GM12878 (cell line): ENCODE data around the gene APPBP2. TPM values are rescaled to one million over a fixed set of nuclear protein-coding genes. Genes with fewer than 3 reads are reported as not detected.

Source experiments
- ATAC-seq: fragments of 200-7000 bp; cut with Tn5 transposase; 3 replicates; pipeline ENCODE4 v1.9.1; 2020; ENCODE audit warnings: mild to moderate bottlenecking, moderate library complexity
- BruUV-seq: library from RNA; stranded (reverse); fragments of 400-500 nt; replicated peaks from 2 replicates; lab custom pipeline; 2021; lab: Mats Ljungman, UMichigan
- CTCF ChIA-PET: fragments of 300-600 bp; sonication (Branson Sonifier 250); formaldehyde crosslinking; extraction: SDS; loops from one replicate; lab custom pipeline; 2021; ENCODE audit warnings: inconsistent platforms; lab: Yijun Ruan, JAX
- POLR2A ChIA-PET: fragments of 350-600 bp; formaldehyde crosslinking; extraction: SDS; loops from one replicate; lab custom pipeline; 2021; ENCODE audit warnings: inconsistent platforms; lab: Charles Lee
- RAD21 ChIA-PET: fragments of 300-600 bp; sonication (Branson Sonifier 250); formaldehyde crosslinking; loops from one replicate; lab custom pipeline; 2023; ENCODE audit warnings: antibody characterized with exemption; ENCODE audit not compliant: unreplicated experiment; lab: Charles Lee
- SMC1A ChIA-PET: fragments of 300-600 bp; sonication (Branson Sonifier 250); formaldehyde crosslinking; loops from one replicate; lab custom pipeline; 2023; ENCODE audit not compliant: unreplicated experiment, uncharacterized antibody; lab: Charles Lee
- DNase-seq: peaks from one replicate; pipeline ENCODE4 v3.0.0-alpha.2; 2011; ENCODE audit warnings: low read depth, low spot score
- FAIRE-seq: peaks from 3 replicates; lab custom pipeline; 2011; peaks lifted over from hg19 to GRCh38; lab: Jason Lieb, UNC
- H2AFZ ChIP-seq: 2 replicates; pipeline ENCODE4 v1.6.0; 2011; ENCODE audit warnings: low read depth, low read length, control low read depth; ENCODE audit not compliant: control insufficient read depth
- H3K27ac ChIP-seq: 2 replicates; pipeline ENCODE4 v1.5.1; 2011; ENCODE audit warnings: control low read depth; ENCODE audit not compliant: control insufficient read depth, insufficient read depth
- H3K27me3 ChIP-seq, 2 experiments: replicated peaks in 1 of 2; 2 replicates each; pipeline versions ENCODE4 v1.6.0 to v1.6.1; 2011; ENCODE audit warnings: low read length in 1 of 2; ENCODE audit not compliant: control insufficient read depth in 2 of 2, insufficient read depth in 2 of 2
- H3K36me3 ChIP-seq, 2 experiments: 2 replicates each; pipeline ENCODE4 v1.5.1; 2011; ENCODE audit warnings: low read length in 1 of 2; ENCODE audit not compliant: control insufficient read depth in 2 of 2, insufficient read depth in 2 of 2
- H3K4me1 ChIP-seq: 2 replicates; pipeline ENCODE4 v1.6.1; 2011; ENCODE audit warnings: mild to moderate bottlenecking, low read length, moderate library complexity, mixed read lengths; ENCODE audit not compliant: control insufficient read depth, insufficient read depth
- H3K4me2 ChIP-seq: 2 replicates; pipeline ENCODE4 v1.6.0; 2011; ENCODE audit warnings: control low read depth; ENCODE audit not compliant: control insufficient read depth, insufficient read depth
- H3K4me3 ChIP-seq: fragments of 200-600 bp; sonication (generic); 2 replicates; pipeline ENCODE4 v1.5.1; 2016
- H3K79me2 ChIP-seq: 2 replicates; pipeline ENCODE4 v1.6.0; 2011; ENCODE audit warnings: low read length; ENCODE audit not compliant: control insufficient read depth, insufficient read depth
- H3K9ac ChIP-seq: 2 replicates; pipeline ENCODE4 v1.8.0; 2011; ENCODE audit warnings: low read length, control low read depth, mixed read lengths; ENCODE audit not compliant: control insufficient read depth, insufficient read depth
- H3K9me3 ChIP-seq: replicated peaks from 3 replicates; pipeline ENCODE4 v1.5.1; 2011; ENCODE audit warnings: mild to moderate bottlenecking, low read length; ENCODE audit not compliant: control insufficient read depth, insufficient read depth
- H4K20me1 ChIP-seq: 2 replicates; pipeline ENCODE4 v1.6.0; 2011; ENCODE audit not compliant: control insufficient read depth, insufficient read depth
- BCL11A ChIP-seq: IDR thresholded peaks from 2 replicates; pipeline ENCODE4 v1.6.1; 2011; ENCODE audit warnings: low read depth, low read length
- BHLHE40 ChIP-seq, 2 experiments: fragments of 450-650 bp in 1 of 2; IDR thresholded peaks; 2 replicates each; pipeline ENCODE4 v1.6.1; 2011 to 2017; ENCODE audit warnings: low read depth in 2 of 2, borderline replicate concordance in 1 of 2, improper control_type of control experiment in 1 of 2, low read length in 1 of 2, mild to moderate bottlenecking in 1 of 2
- BRCA1 ChIP-seq: IDR thresholded peaks from 2 replicates; pipeline ENCODE4 v1.6.1; 2011; ENCODE audit warnings: low read depth, low read length, improper control_type of control experiment
- CEBPB ChIP-seq, 2 experiments: fragments of 150-350 bp in 1 of 2; IDR thresholded peaks; 2 replicates each; pipeline ENCODE4 v1.6.1; 2012 to 2014; ENCODE audit warnings: low read depth in 2 of 2, low read length in 2 of 2, borderline replicate concordance in 1 of 2, inconsistent platforms in 1 of 2
- CREM ChIP-seq: IDR thresholded peaks from 2 replicates; pipeline ENCODE4 v1.6.1; 2014; ENCODE audit warnings: antibody characterized with exemption, low read depth
- E2F8 ChIP-seq: fragments of 450-650 bp; IDR thresholded peaks from 2 replicates; pipeline ENCODE4 v1.6.1; 2018; ENCODE audit warnings: mild to moderate bottlenecking, low read depth, moderate library complexity; ENCODE audit not compliant: partially characterized antibody
- ETV6 ChIP-seq, 2 experiments: fragments of 450-650 bp in 1 of 2; IDR thresholded peaks in 1 of 2; conservative IDR thresholded peaks in 1 of 2; 2 replicates each; pipeline ENCODE4 v1.6.1; 2014; ENCODE audit warnings: antibody characterized with exemption in 1 of 2, borderline replicate concordance in 1 of 2, low read depth in 1 of 2, mild to moderate bottlenecking in 1 of 2, moderate library complexity in 1 of 2
- JUNB ChIP-seq: IDR thresholded peaks from 2 replicates; pipeline ENCODE4 v1.6.1; 2016; ENCODE audit warnings: antibody characterized with exemption, mild to moderate bottlenecking
- NFXL1 ChIP-seq: fragments of 450-650 bp; IDR thresholded peaks from 2 replicates; pipeline ENCODE4 v1.6.1; 2017; ENCODE audit warnings: antibody characterized with exemption, mild to moderate bottlenecking, borderline replicate concordance
- PKNOX1 ChIP-seq: fragments of 450-650 bp; IDR thresholded peaks from 2 replicates; pipeline ENCODE4 v1.6.1; 2016; ENCODE audit warnings: mild to moderate bottlenecking
- SMC3 ChIP-seq: IDR thresholded peaks from 2 replicates; pipeline ENCODE4 v1.6.1; 2011; ENCODE audit warnings: low read length, improper control_type of control experiment, borderline replicate concordance
- SUPT20H ChIP-seq: IDR thresholded peaks from 2 replicates; pipeline ENCODE4 v1.6.1; 2011; ENCODE audit warnings: low read depth, mild to moderate bottlenecking, low read length, moderate library complexity, borderline replicate concordance; ENCODE audit not compliant: control insufficient read depth
- TAF1 ChIP-seq: IDR thresholded peaks from 2 replicates; pipeline ENCODE4 v1.6.1; 2011; ENCODE audit warnings: mild to moderate bottlenecking, low read depth, low read length, borderline replicate concordance
- ZNF24 ChIP-seq: fragments of 450-650 bp; IDR thresholded peaks from 2 replicates; pipeline ENCODE4 v1.6.1; 2017; ENCODE audit warnings: antibody characterized with exemption, mild to moderate bottlenecking
- WGBS: methylation state at CpG from one replicate; pipeline ENCODE4 v1.1.6; 2016; ENCODE audit warnings: low lambda C conversion rate; ENCODE audit not compliant: insufficient replicate concordance, insufficient coverage; ENCODE audit errors: missing lambda C conversion rate; 5-methylcytosine and 5-hydroxymethylcytosine counted together
- in situ Hi-C: fragments of 300-500 bp; cut with MboI; formaldehyde crosslinking; loops from 9 replicates; pipeline ENCODE4 v1.14.3; 2018; ENCODE audit warnings: mixed read lengths
- intact Hi-C: fragments of 100-400 bp; cut with micrococcal nuclease; formaldehyde crosslinking; loops from one replicate; pipeline ENCODE4 v1.14.2; 2022; ENCODE audit not compliant: unreplicated experiment
- polyA plus RNA-seq, 11 experiments: library from polyadenylated mRNA; depleted of rRNA in 4 of 11; unstranded in 6 of 11; stranded (reverse) in 5 of 11; fragments of >200 nt; fragmentation: Nextera tagmentation in 4 of 11; fragmentation: Illumina TruSeq in 1 of 11; extraction: Ambion mirVana in 4 of 11; extraction: Trizol in 1 of 11; gene quantifications; 1 replicate in 1 of 11; 2 replicates in 10 of 11; pipeline versions ENCODE4 v1.2.1 to v1.2.3, GENCODE V29; 2011 to 2016; ENCODE audit warnings: inconsistent platforms in 2 of 11, missing spikeins in 2 of 11, low read depth in 1 of 11
- total RNA-seq, 4 experiments: library from RNA; depleted of rRNA in 3 of 4; stranded (reverse); fragments of >200 nt in 3 of 4; fragmentation: Illumina TruSeq in 1 of 4; extraction: Trizol in 1 of 4; gene quantifications; 2 replicates each; pipeline versions ENCODE4 v1.2.1 to v1.2.3, GENCODE V29; 2013 to 2021

APPBP2 gene
- total and polyA plus RNA-seq, 10 of the 15 experiments (the other 5 are each of a cell fraction or from before 2014, with no cell fraction given), result 4.3 to 30.8 (median 13.1) TPM

GRCh38 chr17:60540460-60540859, 14.4 kb upstream of the APPBP2 start:
- H2AFZ ChIP-seq, result no peak overlapping the region
- TF ChIP-seq BRCA1 (no peak), NFXL1 (peak; percentile 77; the same call in 1 of the 2 replicates), ETV6 (conservative IDR thresholded peaks at IDR 0.05 in 1 of 2, IDR thresholded peaks at IDR 0.05 in 1 of 2; ENCODE audit: borderline replicate concordance in 1 of 2, low read depth in 1 of 2) (peak in 1 of 2 experiments; percentile 85; a peak in 2 of 4 replicates), BCL11A (no peak)
- FAIRE-seq, result no peak
- no peak overlapping the region for H3K4me3 ChIP-seq
- CTCF ChIA-PET, result interaction anchor here (0.6 to 1.1 kb wide), 3 partner anchors 17 to 829 kb away, joined by 3 read pairs; no protein-coding TSS in a partner anchor
- H3K9ac ChIP-seq, result no peak overlapping the region
- BruUV-seq, result no TSS peak
- H3K27me3 ChIP-seq, result no peaks in the 10 kb centered on the region
- in situ Hi-C loops (no loop called here), intact Hi-C loops (no loop called here)
- H3K4me2 ChIP-seq, result no peak overlapping the region
- no peaks in the 10 kb centered on the region for H3K4me1 ChIP-seq
- ATAC-seq, result no peak
- H4K20me1 ChIP-seq, result no peaks in the 10 kb centered on the region
- SMC1A ChIA-PET, result no interaction called here
- no peaks in the 10 kb centered on the region for H3K36me3 ChIP-seq
- no peak for DNase-seq
- no peak overlapping the region for H3K27ac ChIP-seq
- POLR2A ChIA-PET, result no interaction called here
- WGBS, result 100% methylated on average over 1 of the region's 1 CpG
- RAD21 ChIA-PET, result no interaction called here
- no peaks in the 10 kb centered on the region for H3K79me2 ChIP-seq
- no peaks in the 10 kb centered on the region for H3K9me3 ChIP-seq

GRCh38 chr17:60539807-60540206, 13.8 kb upstream of the APPBP2 start:
- Histone ChIP-seq H3K4me1 (no peaks in the 10 kb centered on the region), H3K4me2 (no peak overlapping the region), H3K27me3 (no peaks in the 10 kb centered on the region), H3K4me3 (no peak overlapping the region), H3K9ac (no peak overlapping the region), H2AFZ (no peak overlapping the region), H3K36me3 (no peaks in the 10 kb centered on the region), H3K79me2 (no peaks in the 10 kb centered on the region), H4K20me1 (no peaks in the 10 kb centered on the region), H3K27ac (no peak overlapping the region), H3K9me3 (no peaks in the 10 kb centered on the region)
- WGBS, result 60% methylated on average over 2 of the region's 2 CpGs
- FAIRE-seq, result no peak
- in situ Hi-C loops (no loop called here), intact Hi-C loops (no loop called here)
- CTCF ChIA-PET, result interaction anchor here (0.6 to 1.1 kb wide), 2 partner anchors 17 to 828 kb away, joined by 3 read pairs; no protein-coding TSS in a partner anchor
- ATAC-seq, result no peak
- DNase-seq, result no peak
- no TSS peak for BruUV-seq
- POLR2A ChIA-PET, result no interaction called here
- SMC1A ChIA-PET, result no interaction called here
- RAD21 ChIA-PET, result interaction anchor here (0.7 kb wide), 2 partner anchors 209 to 397 kb away, joined by 3 read pairs; no protein-coding TSS in a partner anchor
- TF ChIP-seq E2F8, result no peak
- TF ChIP-seq CEBPB (IDR thresholded peaks at IDR 0.05; ENCODE audit: borderline replicate concordance in 1 of 2, low read depth in 2 of 2, low read length in 2 of 2), result no peak
- TF ChIP-seq TAF1, result no peak
- TF ChIP-seq SUPT20H, result no peak
- TF ChIP-seq SMC3, result no peak
- no peak for TF ChIP-seq JUNB
- TF ChIP-seq BHLHE40 (IDR thresholded peaks at IDR 0.05; ENCODE audit: borderline replicate concordance in 1 of 2, low read depth in 2 of 2, low read length in 1 of 2), result no peak
- no peak for TF ChIP-seq PKNOX1
- no peak for TF ChIP-seq CREM
- no peak for TF ChIP-seq ZNF24
